Keratinocyte (primary cell): Measurements from ENCODE around the gene ABHD17B. TPM values are rescaled to one million over a fixed set of nuclear protein-coding genes. Genes with fewer than 3 reads are reported as not detected.
A peak's percentile ranks its signal among the peaks of the same experiment; 100 is the strongest.

Source experiments
- DNase-seq: peaks from one replicate; pipeline ENCODE4 v3.0.0-alpha.2; 2011; ENCODE audit warnings: low read depth, missing footprints, low spot score
- FAIRE-seq: peaks from 2 replicates; lab custom pipeline; 2011; peaks lifted over from hg19 to GRCh38; lab: Jason Lieb, UNC
- H2AFZ ChIP-seq: 2 replicates; pipeline ENCODE4 v1.6.0; 2012; ENCODE audit warnings: low read length, control low read depth, inconsistent platforms; ENCODE audit not compliant: control insufficient read depth
- H3K27ac ChIP-seq: 2 replicates; pipeline ENCODE4 v1.5.1; 2011; ENCODE audit warnings: low read length; ENCODE audit not compliant: control insufficient read depth, insufficient read depth
- H3K27me3 ChIP-seq: 3 replicates; pipeline ENCODE4 v1.6.0; 2011; ENCODE audit warnings: low read length; ENCODE audit not compliant: control insufficient read depth, insufficient read depth; ENCODE audit errors: extremely low read depth
- H3K36me3 ChIP-seq, 2 experiments: 2 replicates in 1 of 2; 3 replicates in 1 of 2; pipeline ENCODE4 v1.5.1; 2011; ENCODE audit warnings: low read length in 2 of 2, mild to moderate bottlenecking in 1 of 2; ENCODE audit not compliant: control insufficient read depth in 2 of 2, insufficient read depth in 2 of 2; ENCODE audit errors: extremely low read depth in 1 of 2
- H3K4me1 ChIP-seq: 3 replicates; pipeline ENCODE4 v1.5.1; 2011; ENCODE audit warnings: low read length; ENCODE audit not compliant: control insufficient read depth, insufficient read depth; ENCODE audit errors: extremely low read depth
- H3K4me2 ChIP-seq: 3 replicates; pipeline ENCODE4 v1.6.0; 2011; ENCODE audit warnings: low read depth, low read length; ENCODE audit not compliant: control insufficient read depth, insufficient read depth; ENCODE audit errors: extremely low read depth
- H3K4me3 ChIP-seq, 3 experiments: fragments of 200-600 bp in 1 of 3; sonication (generic) in 1 of 3; 2 replicates in 2 of 3; 3 replicates in 1 of 3; pipeline ENCODE4 v1.5.1; 2011 to 2016; ENCODE audit warnings: low read length in 3 of 3, mild to moderate bottlenecking in 3 of 3, control low read depth in 2 of 3, inconsistent platforms in 1 of 3, low read depth in 1 of 3, mixed read lengths in 1 of 3, mixed run types in 1 of 3, moderate library complexity in 1 of 3; ENCODE audit not compliant: control insufficient read depth in 2 of 3, insufficient read depth in 2 of 3; ENCODE audit errors: extremely low read depth in 1 of 3
- H3K79me2 ChIP-seq: 2 replicates; pipeline ENCODE4 v1.6.0; 2012; ENCODE audit warnings: low read length; ENCODE audit not compliant: control insufficient read depth, insufficient read depth
- H3K9ac ChIP-seq: 3 replicates; pipeline ENCODE4 v1.6.0; 2011; ENCODE audit warnings: low read length; ENCODE audit not compliant: control insufficient read depth, insufficient read depth; ENCODE audit errors: extremely low read depth
- H3K9me1 ChIP-seq: 3 replicates; pipeline ENCODE4 v1.6.0; 2011; ENCODE audit warnings: low read length; ENCODE audit not compliant: control insufficient read depth, insufficient read depth; ENCODE audit errors: extremely low read depth
- H3K9me3 ChIP-seq: 2 replicates; pipeline ENCODE4 v1.5.1; 2012; ENCODE audit warnings: low read depth, low read length; ENCODE audit not compliant: control insufficient read depth
- H4K20me1 ChIP-seq: 3 replicates; pipeline ENCODE4 v1.6.0; 2011; ENCODE audit warnings: low read length; ENCODE audit not compliant: control insufficient read depth, insufficient read depth; ENCODE audit errors: extremely low read depth
- CTCF ChIP-seq, 3 experiments: IDR thresholded peaks in 1 of 3; conservative IDR thresholded peaks in 1 of 3; optimal IDR thresholded peaks in 1 of 3; 2 replicates in 2 of 3; 3 replicates in 1 of 3; pipeline versions ENCODE3 to v1.5.1; 2011; ENCODE audit warnings: low read length in 3 of 3, mild to moderate bottlenecking in 3 of 3, moderate library complexity in 2 of 3, control low read depth in 1 of 3, inconsistent platforms in 1 of 3; ENCODE audit not compliant: insufficient read depth in 2 of 3; ENCODE audit errors: extremely low read depth in 1 of 3
- EZH2 ChIP-seq: IDR thresholded peaks from one replicate; pipeline ENCODE4 v1.6.1; 2012; ENCODE audit warnings: inconsistent platforms, mild to moderate bottlenecking, low read length, moderate library complexity
- dilution Hi-C: fragments of 300-500 bp; cut with MboI; formaldehyde crosslinking; loops from one replicate; pipeline ENCODE4 v1.7.0; 2020; ENCODE audit warnings: low sequenced_read_pairs; ENCODE audit not compliant: extremely low pct_ligation_motif_present
- polyA plus RNA-seq, 5 experiments: library from polyadenylated mRNA; depleted of rRNA in 3 of 5; stranded (reverse) in 3 of 5; stranded (forward) in 1 of 5; unstranded in 1 of 5; fragments of >200 nt; gene quantifications; 1 replicate in 1 of 5; 2 replicates in 3 of 5; 3 replicates in 1 of 5; pipeline versions ENCODE4 v1.2.1 to v1.2.3, GENCODE V29; 2011 to 2012; ENCODE audit warnings: missing spikeins in 2 of 5, low read depth in 1 of 5, low replicate concordance in 1 of 5

Gene ABHD17B
- polyA plus RNA-seq, 1 donor (not counting 4 experiments of a cell fraction or from before 2014, with no cell fraction given), result 16.3 TPM

GRCh38 chr9:71931166-71931565 is 20.2 kb upstream of the ABHD17B start:
- FAIRE-seq (no peak), DNase-seq (no peak)
- H3K4me3 ChIP-seq, result no peak overlapping the region
- H3K27ac ChIP-seq, result no peak overlapping the region
- H4K20me1 ChIP-seq, result no peaks in the 10 kb centered on the region
- no peaks in the 10 kb centered on the region for H3K9me1 ChIP-seq
- no peak overlapping the region for H3K4me2 ChIP-seq
- dilution Hi-C loops, result no loop called here
- no peaks in the 10 kb centered on the region for H3K9me3 ChIP-seq
- H2AFZ ChIP-seq, result no peak overlapping the region
- TF ChIP-seq EZH2 (no peak), CTCF (optimal IDR thresholded peaks at IDR 0.05 in 1 of 3, IDR thresholded peaks at IDR 0.05 in 1 of 3, conservative IDR thresholded peaks at IDR 0.05 in 1 of 3; ENCODE audit: extremely low read depth in 1 of 3, insufficient read depth in 2 of 3, low read length in 3 of 3) (no peak)
- peaks cover 20% of the 10 kb centered on the region for H3K79me2 ChIP-seq
- H3K4me1 ChIP-seq, result peaks cover 19% of the 10 kb centered on the region
- no peak overlapping the region for H3K9ac ChIP-seq
- H3K27me3 ChIP-seq, result no peaks in the 10 kb centered on the region
- H3K36me3 ChIP-seq, result no peaks in the 10 kb centered on the region

- H3K9me1 ChIP-seq, result no peaks in the 10 kb centered on the region
- dilution Hi-C loops, result no loop called here
- no peaks in the 10 kb centered on the region for H4K20me1 ChIP-seq
- no peaks in the 10 kb centered on the region for H3K9me3 ChIP-seq
- H3K4me2 ChIP-seq, result peak overlapping the region; percentile 43
- H3K4me3 ChIP-seq, result no peak overlapping the region
- H2AFZ ChIP-seq, result no peak overlapping the region
- no peak for DNase-seq
- H3K27ac ChIP-seq, result peak overlapping the region; percentile 63
- FAIRE-seq, result no peak
- H3K27me3 ChIP-seq, result no peaks in the 10 kb centered on the region
- no peak overlapping the region for H3K9ac ChIP-seq
- peaks cover 15% of the 10 kb centered on the region for H3K4me1 ChIP-seq
- H3K79me2 ChIP-seq, result peaks cover 20% of the 10 kb centered on the region
- TF ChIP-seq EZH2 (no peak), CTCF (optimal IDR thresholded peaks at IDR 0.05 in 1 of 3, IDR thresholded peaks at IDR 0.05 in 1 of 3, conservative IDR thresholded peaks at IDR 0.05 in 1 of 3; ENCODE audit: extremely low read depth in 1 of 3, insufficient read depth in 2 of 3, low read length in 3 of 3) (no peak)
- H3K36me3 ChIP-seq, result no peaks in the 10 kb centered on the region
Measured at GRCh38 chr9:71929791-71930440, 18.9 kb upstream of the ABHD17B start.
